DMS 273 (cell line): ENCODE data around the gene NKTR.

Experiments used
- DNase-seq: peaks from one replicate; lab custom pipeline; 2025; ENCODE audit not compliant: unreplicated experiment; lab: John Stamatoyannopoulos, UW

The NKTR gene

GRCh38 chr3:42680271-42680670 lies 79.8 kb downstream of the NKTR start:
- DNase-seq: no peak

- DNase-seq: no peak
Observed at GRCh38 chr3:42680806-42681205, 80.3 kb downstream of the NKTR start.

- no peak for DNase-seq
Observed at GRCh38 chr3:42681361-42682038, 81.0 kb downstream of the NKTR start.

GRCh38 chr3:42682301-42683070 lies 82.0 kb downstream of the NKTR start:
- DNase-seq: no peak

- peak; percentile 18 for DNase-seq
Observed at GRCh38 chr3:42683875-42684598, 83.6 kb downstream of the NKTR start.

GRCh38 chr3:42684632-42685362 lies 84.3 kb downstream of the NKTR start:
- no peak for DNase-seq

GRCh38 chr3:42685363-42685881 lies 84.9 kb downstream of the NKTR start, which contains the start of gene KLHL40:
TSS of gene KLHL40 (plus strand) at chr3:42685537. CDS start at chr3:42685619, 82 bp downstream.
- no peak for DNase-seq

- DNase-seq: no peak
Observed at GRCh38 chr3:42685891-42686820, 85.7 kb downstream of the NKTR start.

GRCh38 chr3:42686832-42687650 lies 86.6 kb downstream of the NKTR start:
- no peak for DNase-seq

- DNase-seq: no peak
Observed at GRCh38 chr3:42688016-42688415, 87.5 kb downstream of the NKTR start.

GRCh38 chr3:42688487-42689420 lies 88.3 kb downstream of the NKTR start:
- DNase-seq: no peak

GRCh38 chr3:42689421-42690014 lies 89.0 kb downstream of the NKTR start:
- DNase-seq: no peak

- DNase-seq: no peak
Observed at GRCh38 chr3:42690191-42690590, 89.7 kb downstream of the NKTR start.

GRCh38 chr3:42690766-42691680 lies 90.5 kb downstream of the NKTR start:
- peak; percentile 10 for DNase-seq

- DNase-seq: no peak
Observed at GRCh38 chr3:42691816-42692666, 91.6 kb downstream of the NKTR start.
